ENCODE results near the gene ZBTB4.

ZBTB4 gene

DNA sequence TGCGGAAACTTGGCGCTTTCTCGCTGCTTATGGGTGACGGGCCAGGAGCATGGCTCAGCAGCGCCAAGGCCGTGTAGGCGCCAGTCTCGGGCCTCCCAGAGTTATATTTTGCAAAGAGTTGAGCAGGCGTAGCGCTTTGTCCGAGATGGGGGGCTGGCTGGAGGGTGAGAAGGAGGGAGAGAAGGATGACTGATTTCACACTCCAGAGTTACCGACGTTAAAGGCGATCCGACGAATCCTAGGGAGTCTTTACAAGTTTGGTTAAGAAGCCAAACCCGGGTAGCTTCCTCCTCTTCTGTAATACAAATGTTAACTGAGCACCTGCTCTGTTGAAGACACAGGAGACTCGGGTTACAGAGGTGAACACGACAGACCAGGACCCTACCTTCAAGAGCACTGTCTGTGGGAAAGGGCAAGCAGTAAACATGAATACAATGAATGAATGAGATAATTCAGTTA is 5.5 kb upstream of the ZBTB4 start:
- no peak for TF ChIP-seq TEAD4 (IDR thresholded peaks at IDR 0.05)
- TF ChIP-seq TCF12 (IDR thresholded peaks at IDR 0.05; ENCODE audit: low read depth) = no peak
- no peak for TF ChIP-seq YY1 (IDR thresholded peaks at IDR 0.05; ENCODE audit: low read depth)
- no peak for TF ChIP-seq EGR1 (IDR thresholded peaks at IDR 0.05)
- TF ChIP-seq NFIC (IDR thresholded peaks at IDR 0.05) = no peak
- no peak; the same call in 1 of the 2 replicates for TF ChIP-seq EP300 (IDR thresholded peaks at IDR 0.05; ENCODE audit: borderline replicate concordance)
- TF ChIP-seq RAD21 (IDR thresholded peaks at IDR 0.05; ENCODE audit: low read depth) = no peak
- no peak for TF ChIP-seq FOXM1 (IDR thresholded peaks at IDR 0.05; ENCODE audit: borderline replicate concordance, low read depth)
- TF ChIP-seq USF1 (IDR thresholded peaks at IDR 0.05) = no peak
- TF ChIP-seq CREB1 (IDR thresholded peaks at IDR 0.05; ENCODE audit: low read depth) = no peak
- no peak for TF ChIP-seq TAF1 (IDR thresholded peaks at IDR 0.05; ENCODE audit: low read depth)
- TF ChIP-seq, protein P1, sequence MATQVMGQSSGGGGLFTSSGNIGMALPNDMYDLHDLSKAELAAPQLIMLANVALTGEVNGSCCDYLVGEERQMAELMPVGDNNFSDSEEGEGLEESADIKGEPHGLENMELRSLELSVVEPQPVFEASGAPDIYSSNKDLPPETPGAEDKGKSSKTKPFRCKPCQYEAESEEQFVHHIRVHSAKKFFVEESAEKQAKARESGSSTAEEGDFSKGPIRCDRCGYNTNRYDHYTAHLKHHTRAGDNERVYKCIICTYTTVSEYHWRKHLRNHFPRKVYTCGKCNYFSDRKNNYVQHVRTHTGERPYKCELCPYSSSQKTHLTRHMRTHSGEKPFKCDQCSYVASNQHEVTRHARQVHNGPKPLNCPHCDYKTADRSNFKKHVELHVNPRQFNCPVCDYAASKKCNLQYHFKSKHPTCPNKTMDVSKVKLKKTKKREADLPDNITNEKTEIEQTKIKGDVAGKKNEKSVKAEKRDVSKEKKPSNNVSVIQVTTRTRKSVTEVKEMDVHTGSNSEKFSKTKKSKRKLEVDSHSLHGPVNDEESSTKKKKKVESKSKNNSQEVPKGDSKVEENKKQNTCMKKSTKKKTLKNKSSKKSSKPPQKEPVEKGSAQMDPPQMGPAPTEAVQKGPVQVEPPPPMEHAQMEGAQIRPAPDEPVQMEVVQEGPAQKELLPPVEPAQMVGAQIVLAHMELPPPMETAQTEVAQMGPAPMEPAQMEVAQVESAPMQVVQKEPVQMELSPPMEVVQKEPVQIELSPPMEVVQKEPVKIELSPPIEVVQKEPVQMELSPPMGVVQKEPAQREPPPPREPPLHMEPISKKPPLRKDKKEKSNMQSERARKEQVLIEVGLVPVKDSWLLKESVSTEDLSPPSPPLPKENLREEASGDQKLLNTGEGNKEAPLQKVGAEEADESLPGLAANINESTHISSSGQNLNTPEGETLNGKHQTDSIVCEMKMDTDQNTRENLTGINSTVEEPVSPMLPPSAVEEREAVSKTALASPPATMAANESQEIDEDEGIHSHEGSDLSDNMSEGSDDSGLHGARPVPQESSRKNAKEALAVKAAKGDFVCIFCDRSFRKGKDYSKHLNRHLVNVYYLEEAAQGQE (IDR thresholded peaks at IDR 0.05; ENCODE audit: low read depth) = no peak
- no peak for TF ChIP-seq CEBPB (IDR thresholded peaks at IDR 0.05)
- TF ChIP-seq MAX (IDR thresholded peaks at IDR 0.05) = no peak
- no peak for TF ChIP-seq ZBTB7A (IDR thresholded peaks at IDR 0.05; ENCODE audit: low read depth)

GRCh38 chr17:7484067-7484918 is 4.9 kb upstream of the ZBTB4 start, which contains the start of gene POLR2A:
Gene POLR2A (plus strand): TSS chr17:7484366.
- TF ChIP-seq NFIC (IDR thresholded peaks at IDR 0.05) = peak; percentile 46
- TF ChIP-seq CREB1 (IDR thresholded peaks at IDR 0.05; ENCODE audit: low read depth) = no peak; the same call in 1 of the 2 replicates
- TF ChIP-seq ZBTB7A (IDR thresholded peaks at IDR 0.05; ENCODE audit: low read depth) = peak; percentile 50; the same call in 1 of the 2 replicates
- TF ChIP-seq YY1 (IDR thresholded peaks at IDR 0.05; ENCODE audit: low read depth) = peak; percentile 74
- TF ChIP-seq TCF12 (IDR thresholded peaks at IDR 0.05; ENCODE audit: low read depth) = peak; percentile 50
- TF ChIP-seq EGR1 (IDR thresholded peaks at IDR 0.05) = peak; percentile 57
- peak; percentile 47; the same call in 1 of the 2 replicates for TF ChIP-seq EP300 (IDR thresholded peaks at IDR 0.05; ENCODE audit: borderline replicate concordance)
- no peak for TF ChIP-seq FOXM1 (IDR thresholded peaks at IDR 0.05; ENCODE audit: borderline replicate concordance, low read depth)
- peak; percentile 99 for TF ChIP-seq TAF1 (IDR thresholded peaks at IDR 0.05; ENCODE audit: low read depth)
- TF ChIP-seq CEBPB (IDR thresholded peaks at IDR 0.05) = no peak
- TF ChIP-seq, protein P1 (IDR thresholded peaks at IDR 0.05; ENCODE audit: low read depth) = no peak
- 0 out of 2 replicates have a peak, but pooled peaks have one; percentile 10 for TF ChIP-seq USF1 (IDR thresholded peaks at IDR 0.05)
- TF ChIP-seq TEAD4 (IDR thresholded peaks at IDR 0.05) = peak; percentile 68; the same call in 1 of the 2 replicates
- TF ChIP-seq RAD21 (IDR thresholded peaks at IDR 0.05; ENCODE audit: low read depth) = no peak
- peak; percentile 80 for TF ChIP-seq MAX (IDR thresholded peaks at IDR 0.05)

DNA sequence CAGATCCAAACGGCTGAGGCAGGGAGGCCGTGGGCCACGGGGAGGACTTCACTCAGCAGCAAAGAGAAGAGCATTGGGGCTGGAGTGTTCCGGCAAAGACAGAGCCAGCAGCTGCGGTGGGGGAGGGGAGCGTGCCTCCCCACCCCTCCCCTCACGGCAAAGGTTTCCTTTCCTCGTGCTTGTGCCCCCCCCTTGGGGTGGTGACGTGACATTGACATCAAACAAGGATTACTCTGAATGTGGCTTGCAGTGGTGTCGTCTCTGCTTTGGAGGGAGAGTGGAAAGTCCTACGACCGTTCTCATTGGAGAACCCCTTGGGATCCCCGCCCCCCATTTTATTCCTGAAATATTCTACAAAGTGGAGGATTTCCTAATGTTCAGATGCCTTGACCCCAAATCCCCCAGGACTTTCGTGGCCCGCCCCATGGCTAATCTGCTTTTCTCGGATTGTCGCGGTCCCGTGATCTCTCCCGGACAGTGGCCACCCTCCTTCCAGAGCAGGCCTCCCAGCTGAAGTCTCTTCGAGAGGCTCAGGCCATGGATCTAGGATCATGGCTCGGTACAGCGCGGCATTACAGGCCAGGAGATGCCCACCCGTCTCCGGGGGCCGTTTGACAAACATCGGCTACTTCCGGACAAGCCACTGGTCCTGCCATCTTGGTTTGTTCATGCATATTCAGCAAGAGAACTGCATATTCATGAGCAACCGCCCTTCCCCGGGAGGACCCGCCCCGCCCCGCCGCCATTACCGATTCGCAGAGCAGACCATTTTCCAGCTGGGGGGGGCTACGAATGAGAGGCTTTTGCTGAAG is 4.0 kb upstream of the ZBTB4 start:
- TF ChIP-seq YY1 (IDR thresholded peaks at IDR 0.05; ENCODE audit: low read depth) (peak; percentile 86), TAF1 (IDR thresholded peaks at IDR 0.05; ENCODE audit: low read depth) (no peak; the same call in 1 of the 2 replicates), NFIC (IDR thresholded peaks at IDR 0.05) (no peak), FOXM1 (IDR thresholded peaks at IDR 0.05; ENCODE audit: borderline replicate concordance, low read depth) (no peak), CEBPB (IDR thresholded peaks at IDR 0.05) (no peak), ZBTB7A (IDR thresholded peaks at IDR 0.05; ENCODE audit: low read depth) (no peak), EP300 (IDR thresholded peaks at IDR 0.05; ENCODE audit: borderline replicate concordance) (no peak), EGR1 (IDR thresholded peaks at IDR 0.05) (no peak), CREB1 (IDR thresholded peaks at IDR 0.05; ENCODE audit: low read depth) (peak; percentile 69), TEAD4 (IDR thresholded peaks at IDR 0.05) (no peak), MAX (IDR thresholded peaks at IDR 0.05) (peak; percentile 62; the same call in 1 of the 2 replicates), USF1 (IDR thresholded peaks at IDR 0.05) (no peak), TCF12 (IDR thresholded peaks at IDR 0.05; ENCODE audit: low read depth) (peak; percentile 20; the same call in 1 of the 2 replicates), RAD21 (IDR thresholded peaks at IDR 0.05; ENCODE audit: low read depth) (no peak)
- TF ChIP-seq, protein P1 (IDR thresholded peaks at IDR 0.05; ENCODE audit: low read depth) = no peak
